GM19035 (cell line): Measurements from ENCODE around the gene SUPT20HL1.
"Not testable (repeated sequence)": the region's sequence is repeated elsewhere in the genome, so short reads cannot be mapped to it uniquely, and the experiment has no call there.

Experiments
- ATAC-seq: cut with Tn5 transposase; IDR thresholded peaks from one replicate; pipeline ENCODE4 v1.9.1; 2021; ENCODE audit not compliant: unreplicated experiment

The SUPT20HL1 gene

GRCh38 chrX:24363432-24364181 is 3.2 kb downstream of the SUPT20HL1 start:
- not testable (repeated sequence) for ATAC-seq

- no peak for ATAC-seq
Observed at GRCh38 chrX:24364326-24364725, 3.9 kb downstream of the SUPT20HL1 start.

- ATAC-seq: no peak
Observed at GRCh38 chrX:24364851-24365538, 4.6 kb downstream of the SUPT20HL1 start.

GRCh38 chrX:24366762-24367400 is 6.4 kb downstream of the SUPT20HL1 start:
- not testable (repeated sequence) for ATAC-seq

DNA sequence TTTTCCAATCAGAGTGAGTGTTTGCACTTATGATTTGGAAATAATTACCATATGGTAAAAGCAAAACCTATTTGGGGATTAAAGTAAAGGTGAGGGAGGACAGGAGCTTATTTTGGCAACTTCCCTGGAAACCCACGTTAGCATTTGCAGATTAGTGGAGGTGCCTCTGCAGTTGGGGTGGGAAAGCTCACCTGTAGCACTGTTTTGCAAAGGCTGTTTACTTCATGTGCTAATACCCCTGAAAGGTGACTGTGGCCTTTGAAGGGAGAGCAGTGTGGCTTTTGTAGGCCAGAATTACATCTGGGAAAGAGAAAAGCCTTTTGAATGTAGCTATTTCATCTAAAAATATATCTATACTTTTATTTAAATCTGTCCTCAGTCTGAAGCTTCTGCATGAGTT is 9.4 kb downstream of the SUPT20HL1 start:
- ATAC-seq: no peak

- no peak for ATAC-seq
Observed at GRCh38 chrX:24371391-24371972, 11.0 kb downstream of the SUPT20HL1 start.

DNA sequence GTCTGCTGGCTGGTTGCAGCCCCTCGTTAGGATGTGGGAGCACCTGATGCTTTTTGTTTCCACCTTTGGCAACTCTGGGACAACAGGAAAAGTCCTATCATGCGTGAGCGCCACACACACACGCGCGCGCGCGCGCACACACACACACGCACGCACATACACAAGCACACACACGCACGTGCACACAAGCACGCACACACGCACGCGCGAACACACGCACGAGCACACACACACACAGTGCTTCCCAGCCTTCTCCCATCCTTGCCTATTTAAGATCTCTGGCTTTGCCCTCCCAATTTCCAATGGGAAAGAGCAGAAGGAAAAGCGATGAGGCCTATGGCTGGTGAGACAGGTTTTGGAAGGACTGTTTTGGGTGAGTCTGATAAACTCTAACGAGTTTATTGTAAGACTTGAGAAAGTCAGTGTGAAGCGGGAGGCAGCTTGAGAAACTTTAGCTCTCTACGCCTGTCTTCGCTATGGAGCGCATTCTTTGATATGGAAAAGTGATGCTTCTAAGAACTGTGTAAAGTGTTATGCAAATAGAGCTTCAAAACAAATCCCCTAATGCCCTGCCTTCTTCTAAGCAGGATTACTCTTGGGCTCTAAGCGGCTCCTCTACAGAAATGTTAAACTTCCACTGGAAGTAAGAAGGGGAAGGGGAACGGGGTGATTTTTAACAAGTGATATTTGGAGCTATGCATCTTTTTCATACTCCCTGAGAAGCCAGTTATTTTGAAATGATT is 11.8 kb downstream of the SUPT20HL1 start:
- ATAC-seq: no peak

GRCh38 chrX:24375600-24376131 is 15.2 kb downstream of the SUPT20HL1 start:
- no peak for ATAC-seq

DNA sequence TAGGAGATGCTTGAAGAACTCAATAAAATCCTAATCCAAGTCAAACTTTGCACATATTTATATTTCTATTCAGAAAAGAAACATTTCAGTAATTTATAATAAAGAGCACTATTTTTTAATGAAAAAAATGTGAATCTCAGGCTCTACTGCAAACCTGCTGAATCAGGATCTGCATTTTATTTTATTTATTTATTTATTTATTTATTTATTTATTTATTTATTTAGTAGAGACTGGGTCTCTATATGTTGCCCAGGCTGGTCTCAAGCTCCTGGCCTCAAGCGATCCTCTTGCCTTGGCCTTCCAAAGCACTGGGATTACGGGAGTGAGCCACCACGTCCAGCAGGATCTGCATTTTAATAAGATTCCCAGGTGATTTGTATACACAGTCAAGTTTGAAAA is 16.0 kb downstream of the SUPT20HL1 start:
- ATAC-seq: no peak

DNA sequence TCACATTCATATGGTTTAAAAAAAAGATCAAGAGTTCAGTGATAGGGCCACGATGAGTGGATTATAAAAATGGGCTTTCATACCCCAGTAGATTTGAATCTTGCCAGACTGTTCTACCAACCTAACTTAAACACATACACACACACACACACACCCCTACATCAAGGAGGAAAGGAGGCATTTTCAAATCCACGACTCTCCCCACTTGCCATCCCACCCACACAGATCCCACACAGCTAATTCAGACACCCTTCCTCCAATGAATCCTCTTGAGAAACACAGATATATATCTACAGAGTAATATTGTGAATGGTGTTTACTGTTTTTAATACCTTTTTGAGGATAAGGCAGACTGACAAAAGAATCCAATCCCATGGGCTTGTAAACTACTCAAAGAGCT is 16.8 kb downstream of the SUPT20HL1 start:
- ATAC-seq: no peak

DNA sequence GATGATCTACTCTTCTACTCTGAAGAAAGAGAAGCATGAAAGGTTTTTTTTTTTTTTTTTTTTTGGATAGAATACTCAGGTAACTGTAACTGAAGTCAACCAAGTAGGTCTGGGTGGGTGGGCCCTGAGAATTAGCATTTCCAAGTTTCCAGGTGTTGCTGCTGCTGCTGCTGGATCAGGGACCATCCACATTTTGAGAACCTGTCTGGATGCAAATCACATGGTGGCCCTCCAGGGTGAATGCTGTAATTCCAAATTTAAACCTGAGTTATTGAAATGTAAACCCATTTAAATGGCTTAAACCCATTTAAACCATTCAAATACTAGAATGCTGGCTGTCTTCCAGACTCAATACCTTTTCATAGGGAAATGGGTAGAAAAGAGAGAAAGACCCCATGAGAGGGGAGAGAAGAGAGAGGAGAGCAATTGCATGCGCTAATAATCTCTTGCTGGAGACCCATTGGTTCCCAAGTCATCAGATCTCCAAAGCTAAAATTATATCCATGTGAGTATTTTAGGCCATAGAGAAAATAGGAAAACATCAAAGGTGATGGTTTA is 17.6 kb downstream of the SUPT20HL1 start:
- no peak for ATAC-seq

DNA sequence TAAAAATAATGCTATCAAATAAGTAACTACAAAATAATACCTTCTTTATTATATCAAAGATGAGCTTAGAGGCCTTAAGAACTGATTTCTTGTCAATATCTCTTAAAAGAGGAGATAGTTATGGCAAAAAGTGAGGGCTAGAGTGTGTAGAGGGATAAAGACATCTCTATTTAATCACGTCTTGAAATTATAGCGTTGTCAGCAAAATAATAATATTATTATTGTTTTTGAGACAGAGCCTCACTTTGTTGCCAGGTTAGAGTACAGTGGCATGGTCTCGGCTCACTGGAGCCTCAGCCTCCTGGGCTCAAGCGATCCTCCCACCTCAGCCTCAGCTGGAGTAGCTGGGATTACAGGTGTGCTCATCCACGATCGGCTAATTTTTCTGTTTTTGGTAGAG is 18.3 kb downstream of the SUPT20HL1 start:
- ATAC-seq: no peak

- no peak for ATAC-seq
Observed at GRCh38 chrX:24380262-24381187, 20.1 kb downstream of the SUPT20HL1 start.

DNA sequence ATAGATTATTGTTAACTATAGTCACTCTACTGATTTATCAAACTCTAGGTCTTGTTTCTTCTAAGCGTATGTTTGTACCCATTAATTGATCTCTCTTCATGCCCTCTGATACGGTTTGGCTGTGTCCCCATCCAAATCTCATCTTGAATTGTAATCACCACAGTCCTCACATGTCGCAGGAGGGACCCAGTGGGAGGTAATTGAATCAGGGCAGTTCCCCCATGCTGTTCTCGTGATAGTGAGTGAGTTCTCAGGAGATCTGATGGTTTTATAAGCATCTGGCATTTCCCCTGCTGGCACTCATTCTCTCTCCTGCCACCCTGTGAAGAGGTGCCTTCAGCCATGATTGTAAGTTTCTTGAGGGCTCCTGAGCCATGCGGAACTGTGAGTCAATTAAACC is 21.9 kb downstream of the SUPT20HL1 start:
- not testable (repeated sequence) for ATAC-seq

DNA sequence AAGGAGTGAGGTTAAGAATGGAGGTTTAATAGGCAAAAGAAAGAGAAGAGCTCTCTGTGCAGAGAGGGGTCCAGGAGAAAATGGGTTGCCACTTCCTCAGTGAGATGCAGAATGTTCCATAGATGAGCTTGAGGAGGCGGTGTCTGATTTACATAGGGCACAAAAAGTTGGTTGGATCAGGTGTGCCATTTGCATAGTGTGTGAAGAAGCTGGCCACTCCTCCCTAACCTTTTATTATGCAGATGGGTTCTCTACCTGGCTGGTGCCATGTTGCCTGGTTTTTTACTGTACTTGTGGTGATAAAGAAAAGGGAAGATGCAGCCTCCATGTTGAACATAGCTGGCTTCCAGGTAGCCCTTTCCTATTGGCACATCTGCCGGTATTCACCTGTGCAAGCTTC is 27.3 kb downstream of the SUPT20HL1 start:
- no peak for ATAC-seq

DNA sequence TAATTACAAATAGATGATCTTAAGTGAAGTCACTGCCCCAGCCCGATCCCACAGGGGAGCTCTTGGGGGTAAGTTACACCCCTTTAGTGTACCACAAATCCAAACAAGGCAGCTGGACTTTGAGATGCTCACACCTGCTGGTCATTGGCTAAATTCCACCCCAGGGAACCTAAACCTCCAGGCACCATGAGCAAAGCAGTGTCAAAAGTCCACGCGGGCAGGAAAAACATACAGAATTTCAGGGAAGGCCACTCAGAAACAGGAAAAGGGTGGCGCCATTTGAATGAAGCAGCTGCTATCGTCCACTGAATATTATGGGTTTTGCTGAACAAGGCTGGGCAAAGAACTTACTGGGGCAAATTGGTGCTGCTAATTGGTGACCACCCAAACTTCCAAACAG is 30.9 kb downstream of the SUPT20HL1 start:
- ATAC-seq: no peak

- ATAC-seq: no peak
Observed at GRCh38 chrX:24391843-24392242, 31.4 kb downstream of the SUPT20HL1 start.

DNA sequence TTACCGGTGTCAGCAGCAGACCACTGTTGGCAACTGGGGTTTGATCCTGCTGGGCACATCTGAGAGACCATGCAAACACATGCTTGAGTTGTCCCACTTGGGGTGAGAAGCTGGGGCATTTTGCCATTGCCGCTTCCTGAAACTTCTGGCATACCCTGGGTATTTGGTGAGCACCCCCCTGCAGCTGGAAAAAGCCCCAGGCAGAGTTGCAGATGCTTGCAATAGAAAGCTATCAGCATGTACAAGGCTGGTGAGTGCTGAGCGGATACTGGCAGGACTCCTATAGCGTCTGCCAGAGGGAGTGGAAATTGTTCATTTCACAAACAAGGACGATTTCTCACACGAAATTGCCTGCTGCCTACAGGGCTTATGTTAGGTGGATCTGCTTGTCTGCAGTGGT is 32.3 kb downstream of the SUPT20HL1 start:
- ATAC-seq: no peak

GRCh38 chrX:24395775-24396174 is 35.3 kb downstream of the SUPT20HL1 start:
- ATAC-seq: no peak
